ENCODE results near the gene CHKB.
"Not testable (repeated sequence)": the region's sequence is repeated elsewhere in the genome, so short reads cannot be mapped to it uniquely, and the experiment has no call there.

The CHKB gene

GRCh38 chr22:50542416-50542927, 40.2 kb downstream of the CHKB start:
- ChIA-PET CTCF (no interaction called here), POLR2A (interaction anchor here (1.0 kb wide), 1 partner anchor 17 kb away, joined by 4 read pairs; the partner anchor contains the start of gene SCO2)
- TF ChIP-seq FOXK2 (IDR thresholded peaks at IDR 0.05), result no peak
- no peak for TF ChIP-seq ARNT (IDR thresholded peaks at IDR 0.05)
- no peak for TF ChIP-seq TARDBP (IDR thresholded peaks at IDR 0.05)
- TF ChIP-seq SUZ12 (IDR thresholded peaks at IDR 0.05), result no peak
- DNase-seq (ENCODE audit: extremely low spot score), result no peak

- not testable (repeated sequence) for DNase-seq (ENCODE audit: extremely low spot score)
- POLR2A ChIA-PET, result interaction anchor here (7.3 kb wide), 1 partner anchor 17 kb away, joined by 49 read pairs; the partner anchor contains the start of gene SCO2
- CTCF ChIA-PET, result interaction anchor here (1.8 kb wide), 1 partner anchor 22 kb away, joined by 7 read pairs; the partner anchor contains the start of gene SYCE3
Observed at GRCh38 chr22:50541667-50542026, 41.0 kb downstream of the CHKB start.

- no peak for TF ChIP-seq SP1 (IDR thresholded peaks at IDR 0.05)
- no peak for TF ChIP-seq FOXM1 (IDR thresholded peaks at IDR 0.05; ENCODE audit: borderline replicate concordance)
- TF ChIP-seq BHLHE40 (IDR thresholded peaks at IDR 0.05; ENCODE audit: borderline replicate concordance), result no peak
- TF ChIP-seq SUZ12 (IDR thresholded peaks at IDR 0.05), result no peak
- no peak for TF ChIP-seq ARNT (IDR thresholded peaks at IDR 0.05)
- TF ChIP-seq ZNF384 (IDR thresholded peaks at IDR 0.05), result no peak
- no peak for TF ChIP-seq FOXK2 (IDR thresholded peaks at IDR 0.05)
- TF ChIP-seq TARDBP (IDR thresholded peaks at IDR 0.05), result no peak
- TF ChIP-seq FOXA1 (IDR thresholded peaks at IDR 0.05), result no peak
- TF ChIP-seq CTBP1 (IDR thresholded peaks at IDR 0.05; ENCODE audit: borderline replicate concordance), result no peak
- no peak for TF ChIP-seq ELF4 (IDR thresholded peaks at IDR 0.05)
- TF ChIP-seq HDGF (IDR thresholded peaks at IDR 0.05; ENCODE audit: borderline replicate concordance), result no peak
- TF ChIP-seq PKNOX1 (IDR thresholded peaks at IDR 0.05), result no peak
- TF ChIP-seq L3MBTL2 (conservative IDR thresholded peaks at IDR 0.05), result no peak
- no peak for TF ChIP-seq NFRKB (IDR thresholded peaks at IDR 0.05)
- ChIA-PET CTCF (interaction anchor here (1.8 to 3.4 kb wide), 2 partner anchors 15 to 23 kb away, joined by 7 to 11 read pairs; partner anchors contain the start of genes SCO2 and SYCE3), POLR2A (interaction anchor here (7.3 kb wide), 1 partner anchor 15 kb away, joined by 49 read pairs; the partner anchor contains the start of gene SCO2)
Observed at GRCh38 chr22:50540381-50540780, 42.3 kb downstream of the CHKB start.

GRCh38 chr22:50537765-50538164, 44.9 kb downstream of the CHKB start:
- POLR2A ChIA-PET, result interaction anchor here (7.3 kb wide), 1 partner anchor 13 kb away, joined by 49 read pairs; the partner anchor contains the start of gene SCO2
- CTCF ChIA-PET, result interaction anchor here (3.4 kb wide), 1 partner anchor 12 kb away, joined by 11 read pairs; the partner anchor contains the start of gene SCO2
- TF ChIP-seq SUZ12 (IDR thresholded peaks at IDR 0.05) (no peak), FOXM1 (IDR thresholded peaks at IDR 0.05; ENCODE audit: borderline replicate concordance) (no peak), FOXK2 (IDR thresholded peaks at IDR 0.05) (no peak), ARNT (IDR thresholded peaks at IDR 0.05) (no peak), ZNF384 (IDR thresholded peaks at IDR 0.05) (no peak), FOXA1 (IDR thresholded peaks at IDR 0.05) (no peak), LEF1 (IDR thresholded peaks at IDR 0.05; ENCODE audit: borderline replicate concordance) (no peak), SP1 (IDR thresholded peaks at IDR 0.05) (no peak)
- no peak for DNase-seq (ENCODE audit: extremely low spot score)

More at GRCh38 chr22:50540381-50540780, 42.3 kb downstream of the CHKB start:
- DNase-seq (ENCODE audit: extremely low spot score), result no peak

GRCh38 chr22:50536226-50536625, 46.4 kb downstream of the CHKB start:
- ChIA-PET POLR2A (interaction anchor here (7.3 kb wide), 1 partner anchor 11 kb away, joined by 49 read pairs; the partner anchor contains the start of gene SCO2), CTCF (interaction anchor here (0.9 to 2.2 kb wide), 2 partner anchors 11 to 91 kb away, joined by 5 to 10 read pairs; partner anchors contain the start of gene SCO2)
- TF ChIP-seq LEF1 (IDR thresholded peaks at IDR 0.05; ENCODE audit: borderline replicate concordance) (no peak), TARDBP (IDR thresholded peaks at IDR 0.05) (no peak), CTBP1 (IDR thresholded peaks at IDR 0.05; ENCODE audit: borderline replicate concordance) (no peak), SP1 (IDR thresholded peaks at IDR 0.05) (no peak), PKNOX1 (IDR thresholded peaks at IDR 0.05) (no peak), ARNT (IDR thresholded peaks at IDR 0.05) (no peak), FOXM1 (IDR thresholded peaks at IDR 0.05; ENCODE audit: borderline replicate concordance) (no peak), L3MBTL2 (conservative IDR thresholded peaks at IDR 0.05) (no peak), FOXK2 (IDR thresholded peaks at IDR 0.05) (no peak), FOXA1 (IDR thresholded peaks at IDR 0.05) (no peak), ELF4 (IDR thresholded peaks at IDR 0.05) (no peak)
- DNase-seq (ENCODE audit: extremely low spot score), result no peak

- DNase-seq (ENCODE audit: extremely low spot score), result no peak
- ChIA-PET POLR2A (interaction anchor here (0.7 to 7.3 kb wide), 3 partner anchors 10 to 31 kb away, joined by 3 to 49 read pairs (median 3); partner anchors contain the start of genes SCO2 and SYCE3), CTCF (interaction anchor here (0.6 to 2.2 kb wide), 3 partner anchors 9 to 92 kb away, joined by 3 to 10 read pairs (median 5); partner anchors contain the start of gene SCO2)
- TF ChIP-seq ZNF384 (IDR thresholded peaks at IDR 0.05) (no peak), FOXM1 (IDR thresholded peaks at IDR 0.05; ENCODE audit: borderline replicate concordance) (no peak), SP1 (IDR thresholded peaks at IDR 0.05) (no peak), BHLHE40 (IDR thresholded peaks at IDR 0.05; ENCODE audit: borderline replicate concordance) (no peak), FOXK2 (IDR thresholded peaks at IDR 0.05) (no peak), FOXA1 (IDR thresholded peaks at IDR 0.05) (no peak), TARDBP (IDR thresholded peaks at IDR 0.05) (no peak), NFRKB (IDR thresholded peaks at IDR 0.05) (no peak), HDGF (IDR thresholded peaks at IDR 0.05; ENCODE audit: borderline replicate concordance) (no peak), PKNOX1 (IDR thresholded peaks at IDR 0.05) (no peak), ARNT (IDR thresholded peaks at IDR 0.05) (no peak), CTBP1 (IDR thresholded peaks at IDR 0.05; ENCODE audit: borderline replicate concordance) (no peak), SUZ12 (IDR thresholded peaks at IDR 0.05) (no peak), LEF1 (IDR thresholded peaks at IDR 0.05; ENCODE audit: borderline replicate concordance) (no peak), L3MBTL2 (conservative IDR thresholded peaks at IDR 0.05) (no peak)
Observed at GRCh38 chr22:50535113-50535512, 47.5 kb downstream of the CHKB start.

All from HEK293T (cell line).